ENCODE measurements around the gene KCNH2. TPM values are rescaled to one million over a fixed set of nuclear protein-coding genes. Genes with fewer than 3 reads are reported as not detected.

Gene KCNH2
- total and polyA plus RNA-seq, 2 of the 13 experiments (the other 11 are each of a cell fraction or from before 2014, with no cell fraction given) = 0.09 to 0.11 TPM

DNA sequence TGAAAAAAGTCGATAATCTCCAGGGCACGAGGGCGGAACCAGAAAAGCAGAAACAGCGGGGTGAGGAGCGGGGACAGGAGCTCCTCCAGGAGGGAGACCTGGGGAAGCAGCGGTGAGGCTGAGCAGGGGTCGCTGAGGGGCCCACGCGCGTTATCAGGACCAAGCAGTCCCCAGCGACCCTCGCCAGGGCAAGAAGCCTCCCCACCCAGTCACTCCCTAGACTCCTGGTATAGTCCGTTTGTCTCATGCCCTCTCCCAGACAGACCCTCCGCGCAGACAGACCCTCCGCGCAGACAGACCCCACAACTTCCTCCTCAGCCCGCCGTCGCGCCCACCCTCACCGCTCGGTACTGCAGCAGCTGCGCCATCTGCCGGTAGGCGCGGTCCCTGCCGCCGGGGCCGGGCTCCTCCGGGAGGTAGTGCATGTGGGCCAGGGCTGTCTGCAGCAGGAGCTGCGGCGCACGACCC lies 39.9 kb upstream of the KCNH2 start (continued):
- TF ChIP-seq ZNF430 (CRISPR knock-in tag; IDR thresholded peaks at IDR 0.05) (no peak), ZNF556 (CRISPR knock-in tag; IDR thresholded peaks at IDR 0.05; ENCODE audit: borderline replicate concordance) (no peak), ZNF569 (CRISPR knock-in tag; IDR thresholded peaks at IDR 0.05; ENCODE audit: borderline replicate concordance) (no peak), KDM4B (CRISPR knock-in tag; IDR thresholded peaks at IDR 0.05) (no peak; the same call in 1 of the 2 replicates), ZNF788 (CRISPR knock-in tag; IDR thresholded peaks at IDR 0.05; ENCODE audit: borderline replicate concordance) (no peak), FOXP1 (IDR thresholded peaks at IDR 0.05) (no peak), FOXP1 (CRISPR knock-in tag; IDR thresholded peaks at IDR 0.05) (no peak), ZNF337 (CRISPR knock-in tag; IDR thresholded peaks at IDR 0.05; ENCODE audit: borderline replicate concordance, low read depth) (no peak), HIVEP1 (CRISPR knock-in tag; IDR thresholded peaks at IDR 0.05) (peak; percentile 70), SMAD9 (CRISPR knock-in tag; IDR thresholded peaks at IDR 0.05) (no peak), ZC3H13 (CRISPR knock-in tag; IDR thresholded peaks at IDR 0.05) (no peak; the same call in 1 of the 2 replicates), ZNF30 (CRISPR knock-in tag; IDR thresholded peaks at IDR 0.05) (no peak), NFIC (IDR thresholded peaks at IDR 0.05; ENCODE audit: low read length) (no peak), SRY (CRISPR knock-in tag; IDR thresholded peaks at IDR 0.05) (no peak), PAF1 (CRISPR knock-in tag; IDR thresholded peaks at IDR 0.05) (no peak), MTF1 (CRISPR knock-in tag; IDR thresholded peaks at IDR 0.05) (no peak), MLX (CRISPR knock-in tag; IDR thresholded peaks at IDR 0.05) (peak; percentile 42), SETDB1 (CRISPR knock-in tag; IDR thresholded peaks at IDR 0.05; ENCODE audit: borderline replicate concordance) (no peak), SOX6 (IDR thresholded peaks at IDR 0.05) (no peak), SOX6 (CRISPR knock-in tag; IDR thresholded peaks at IDR 0.05) (peak; percentile 41; the same call in 1 of the 2 replicates), ESRRA (CRISPR knock-in tag; IDR thresholded peaks at IDR 0.05; ENCODE audit: low read depth) (no peak)
- TF ChIP-seq, protein P1, sequence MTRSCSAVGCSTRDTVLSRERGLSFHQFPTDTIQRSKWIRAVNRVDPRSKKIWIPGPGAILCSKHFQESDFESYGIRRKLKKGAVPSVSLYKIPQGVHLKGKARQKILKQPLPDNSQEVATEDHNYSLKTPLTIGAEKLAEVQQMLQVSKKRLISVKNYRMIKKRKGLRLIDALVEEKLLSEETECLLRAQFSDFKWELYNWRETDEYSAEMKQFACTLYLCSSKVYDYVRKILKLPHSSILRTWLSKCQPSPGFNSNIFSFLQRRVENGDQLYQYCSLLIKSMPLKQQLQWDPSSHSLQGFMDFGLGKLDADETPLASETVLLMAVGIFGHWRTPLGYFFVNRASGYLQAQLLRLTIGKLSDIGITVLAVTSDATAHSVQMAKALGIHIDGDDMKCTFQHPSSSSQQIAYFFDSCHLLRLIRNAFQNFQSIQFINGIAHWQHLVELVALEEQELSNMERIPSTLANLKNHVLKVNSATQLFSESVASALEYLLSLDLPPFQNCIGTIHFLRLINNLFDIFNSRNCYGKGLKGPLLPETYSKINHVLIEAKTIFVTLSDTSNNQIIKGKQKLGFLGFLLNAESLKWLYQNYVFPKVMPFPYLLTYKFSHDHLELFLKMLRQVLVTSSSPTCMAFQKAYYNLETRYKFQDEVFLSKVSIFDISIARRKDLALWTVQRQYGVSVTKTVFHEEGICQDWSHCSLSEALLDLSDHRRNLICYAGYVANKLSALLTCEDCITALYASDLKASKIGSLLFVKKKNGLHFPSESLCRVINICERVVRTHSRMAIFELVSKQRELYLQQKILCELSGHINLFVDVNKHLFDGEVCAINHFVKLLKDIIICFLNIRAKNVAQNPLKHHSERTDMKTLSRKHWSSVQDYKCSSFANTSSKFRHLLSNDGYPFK (CRISPR knock-in tag; IDR thresholded peaks at IDR 0.05; ENCODE audit: borderline replicate concordance) = no peak
- TF ChIP-seq, protein P2, sequence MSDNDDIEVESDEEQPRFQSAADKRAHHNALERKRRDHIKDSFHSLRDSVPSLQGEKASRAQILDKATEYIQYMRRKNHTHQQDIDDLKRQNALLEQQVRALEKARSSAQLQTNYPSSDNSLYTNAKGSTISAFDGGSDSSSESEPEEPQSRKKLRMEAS (IDR thresholded peaks at IDR 0.05) = peak; percentile 76; the same call in 1 of the 2 replicates
- TF ChIP-seq, protein P3, sequence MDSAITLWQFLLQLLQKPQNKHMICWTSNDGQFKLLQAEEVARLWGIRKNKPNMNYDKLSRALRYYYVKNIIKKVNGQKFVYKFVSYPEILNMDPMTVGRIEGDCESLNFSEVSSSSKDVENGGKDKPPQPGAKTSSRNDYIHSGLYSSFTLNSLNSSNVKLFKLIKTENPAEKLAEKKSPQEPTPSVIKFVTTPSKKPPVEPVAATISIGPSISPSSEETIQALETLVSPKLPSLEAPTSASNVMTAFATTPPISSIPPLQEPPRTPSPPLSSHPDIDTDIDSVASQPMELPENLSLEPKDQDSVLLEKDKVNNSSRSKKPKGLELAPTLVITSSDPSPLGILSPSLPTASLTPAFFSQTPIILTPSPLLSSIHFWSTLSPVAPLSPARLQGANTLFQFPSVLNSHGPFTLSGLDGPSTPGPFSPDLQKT (CRISPR knock-in tag; IDR thresholded peaks at IDR 0.05; ENCODE audit: borderline replicate concordance) = no peak
- TF ChIP-seq, protein P4, sequence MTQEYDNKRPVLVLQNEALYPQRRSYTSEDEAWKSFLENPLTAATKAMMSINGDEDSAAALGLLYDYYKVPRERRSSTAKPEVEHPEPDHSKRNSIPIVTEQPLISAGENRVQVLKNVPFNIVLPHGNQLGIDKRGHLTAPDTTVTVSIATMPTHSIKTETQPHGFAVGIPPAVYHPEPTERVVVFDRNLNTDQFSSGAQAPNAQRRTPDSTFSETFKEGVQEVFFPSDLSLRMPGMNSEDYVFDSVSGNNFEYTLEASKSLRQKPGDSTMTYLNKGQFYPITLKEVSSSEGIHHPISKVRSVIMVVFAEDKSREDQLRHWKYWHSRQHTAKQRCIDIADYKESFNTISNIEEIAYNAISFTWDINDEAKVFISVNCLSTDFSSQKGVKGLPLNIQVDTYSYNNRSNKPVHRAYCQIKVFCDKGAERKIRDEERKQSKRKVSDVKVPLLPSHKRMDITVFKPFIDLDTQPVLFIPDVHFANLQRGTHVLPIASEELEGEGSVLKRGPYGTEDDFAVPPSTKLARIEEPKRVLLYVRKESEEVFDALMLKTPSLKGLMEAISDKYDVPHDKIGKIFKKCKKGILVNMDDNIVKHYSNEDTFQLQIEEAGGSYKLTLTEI (CRISPR knock-in tag; conservative IDR thresholded peaks at IDR 0.05) = no peak
- TF ChIP-seq, protein P5, sequence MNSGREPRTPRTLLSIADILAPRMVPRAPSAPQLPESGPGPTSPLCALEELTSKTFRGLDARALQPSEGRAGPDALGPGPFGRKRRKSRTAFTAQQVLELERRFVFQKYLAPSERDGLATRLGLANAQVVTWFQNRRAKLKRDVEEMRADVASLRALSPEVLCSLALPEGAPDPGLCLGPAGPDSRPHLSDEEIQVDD (CRISPR knock-in tag; IDR thresholded peaks at IDR 0.05; ENCODE audit: borderline replicate concordance) = no peak

All from HepG2 (cell line).